Right atrium auricular region (tissue), 2 donors: ENCODE data around the gene CBLB. TPM values are rescaled to one million over a fixed set of nuclear protein-coding genes. Genes with fewer than 3 reads are reported as not detected.

Experiments used
- DNase-seq: peaks from one replicate; pipeline ENCODE4 v3.0.0-alpha.2; 2019; ENCODE audit warnings: low spot score
- H3K27ac ChIP-seq, 2 donors: fragments of 200-600 bp; sonication (generic); 1 replicate in 1 of 2; 2 replicates in 1 of 2; pipeline ENCODE4 v1.5.1; 2016 to 2019
- H3K27me3 ChIP-seq, 2 donors: fragments of 200-600 bp; sonication (generic); one replicate each; pipeline versions ENCODE4 v1.5.1 to v1.6.0; 2017 to 2019
- H3K36me3 ChIP-seq: fragments of 200-600 bp; sonication (generic); one replicate; pipeline ENCODE4 v1.5.1; 2016
- H3K4me1 ChIP-seq, 2 donors: fragments of 200-600 bp; sonication (generic); one replicate each; pipeline versions ENCODE4 v1.5.1 to v1.6.0; 2017 to 2019
- H3K4me3 ChIP-seq, 2 donors: fragments of 200-600 bp; sonication (generic); 1 replicate in 1 of 2; 2 replicates in 1 of 2; pipeline ENCODE4 v1.5.1; 2017 to 2019; ENCODE audit warnings: mild to moderate bottlenecking in 1 of 2, moderate library complexity in 1 of 2
- H3K9me3 ChIP-seq, 2 donors: fragments of 200-600 bp; sonication (generic); one replicate each; pipeline ENCODE4 v1.5.1; 2019
- CTCF ChIP-seq, 2 donors: fragments of 200-600 bp; sonication (generic); IDR thresholded peaks; one replicate each; pipeline ENCODE4 v1.5.1; 2019; ENCODE audit warnings: antibody characterized with exemption in 2 of 2
- total RNA-seq, 2 donors: library from RNA; depleted of rRNA; stranded (reverse); fragments of >200 nt; gene quantifications; one replicate each; pipeline ENCODE4 v1.1.0, GENCODE V29; 2016

Gene CBLB
- total RNA-seq, 2 donors from 2014 or later = 24.6 to 27.3 TPM

- no peak overlapping the region for H3K27ac ChIP-seq
Observed at GRCh38 chr3:105639131-105639530, 229.7 kb downstream of the CBLB start.

GRCh38 chr3:105634708-105635107 is 234.1 kb downstream of the CBLB start:
- Histone ChIP-seq H3K27me3 (no peaks in the 10 kb centered on the region), H3K4me1 (no peaks in the 10 kb centered on the region), H3K9me3 (no peaks in the 10 kb centered on the region), H3K4me3 (no peak overlapping the region), H3K27ac (no peak overlapping the region), H3K36me3 (no peaks in the 10 kb centered on the region)
- no peak for DNase-seq
- no peak for TF ChIP-seq CTCF (IDR thresholded peaks at IDR 0.05)

More at GRCh38 chr3:105639131-105639530, 229.7 kb downstream of the CBLB start:
- Histone ChIP-seq H3K36me3 (no peaks in the 10 kb centered on the region), H3K4me3 (no peak overlapping the region), H3K4me1 (no peaks in the 10 kb centered on the region), H3K27me3 (no peaks in the 10 kb centered on the region), H3K9me3 (no peaks in the 10 kb centered on the region)
- TF ChIP-seq CTCF (IDR thresholded peaks at IDR 0.05) = no peak
- no peak for DNase-seq

- TF ChIP-seq CTCF (IDR thresholded peaks at IDR 0.05) = no peak
- no peaks in the 10 kb centered on the region for H3K36me3 ChIP-seq
- no peaks in the 10 kb centered on the region for H3K9me3 ChIP-seq
- H3K4me3 ChIP-seq = no peak overlapping the region
- H3K27me3 ChIP-seq = no peaks in the 10 kb centered on the region
- no peaks in the 10 kb centered on the region for H3K4me1 ChIP-seq
- no peak for DNase-seq
- H3K27ac ChIP-seq = no peak overlapping the region
Observed at GRCh38 chr3:105629718-105630117, 239.1 kb downstream of the CBLB start.

- DNase-seq = no peak
- no peak for TF ChIP-seq CTCF (IDR thresholded peaks at IDR 0.05)
- Histone ChIP-seq H3K4me1 (no peaks in the 10 kb centered on the region), H3K27me3 (no peaks in the 10 kb centered on the region), H3K4me3 (no peak overlapping the region), H3K9me3 (no peaks in the 10 kb centered on the region), H3K27ac (no peak overlapping the region), H3K36me3 (no peaks in the 10 kb centered on the region)
Observed at GRCh38 chr3:105626739-105627138, 242.1 kb downstream of the CBLB start.

- Histone ChIP-seq H3K36me3 (no peaks in the 10 kb centered on the region), H3K4me3 (no peak overlapping the region), H3K27me3 (no peaks in the 10 kb centered on the region), H3K27ac (no peak overlapping the region), H3K9me3 (no peaks in the 10 kb centered on the region), H3K4me1 (no peaks in the 10 kb centered on the region)
- no peak for DNase-seq
- no peak for TF ChIP-seq CTCF (IDR thresholded peaks at IDR 0.05)
Observed at GRCh38 chr3:105622169-105622568, 246.6 kb downstream of the CBLB start.

GRCh38 chr3:105620236-105620635 is 248.6 kb downstream of the CBLB start:
- H3K4me3 ChIP-seq = no peak overlapping the region
- DNase-seq = no peak
- H3K27me3 ChIP-seq = no peaks in the 10 kb centered on the region
- H3K4me1 ChIP-seq = no peaks in the 10 kb centered on the region
- no peaks in the 10 kb centered on the region for H3K9me3 ChIP-seq
- no peak for TF ChIP-seq CTCF (IDR thresholded peaks at IDR 0.05)
- H3K36me3 ChIP-seq = no peaks in the 10 kb centered on the region
- no peak overlapping the region for H3K27ac ChIP-seq
